GM21515 (cell line): ENCODE data around the gene ARHGEF3.
A peak's percentile ranks its signal among the peaks of the same experiment; 100 is the strongest.

Experiments used
- ATAC-seq: cut with Tn5 transposase; IDR thresholded peaks from one replicate; pipeline ENCODE4 v1.9.1; 2021; ENCODE audit not compliant: unreplicated experiment

Gene ARHGEF3, protein sequence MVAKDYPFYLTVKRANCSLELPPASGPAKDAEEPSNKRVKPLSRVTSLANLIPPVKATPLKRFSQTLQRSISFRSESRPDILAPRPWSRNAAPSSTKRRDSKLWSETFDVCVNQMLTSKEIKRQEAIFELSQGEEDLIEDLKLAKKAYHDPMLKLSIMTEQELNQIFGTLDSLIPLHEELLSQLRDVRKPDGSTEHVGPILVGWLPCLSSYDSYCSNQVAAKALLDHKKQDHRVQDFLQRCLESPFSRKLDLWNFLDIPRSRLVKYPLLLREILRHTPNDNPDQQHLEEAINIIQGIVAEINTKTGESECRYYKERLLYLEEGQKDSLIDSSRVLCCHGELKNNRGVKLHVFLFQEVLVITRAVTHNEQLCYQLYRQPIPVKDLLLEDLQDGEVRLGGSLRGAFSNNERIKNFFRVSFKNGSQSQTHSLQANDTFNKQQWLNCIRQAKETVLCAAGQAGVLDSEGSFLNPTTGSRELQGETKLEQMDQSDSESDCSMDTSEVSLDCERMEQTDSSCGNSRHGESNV

DNA sequence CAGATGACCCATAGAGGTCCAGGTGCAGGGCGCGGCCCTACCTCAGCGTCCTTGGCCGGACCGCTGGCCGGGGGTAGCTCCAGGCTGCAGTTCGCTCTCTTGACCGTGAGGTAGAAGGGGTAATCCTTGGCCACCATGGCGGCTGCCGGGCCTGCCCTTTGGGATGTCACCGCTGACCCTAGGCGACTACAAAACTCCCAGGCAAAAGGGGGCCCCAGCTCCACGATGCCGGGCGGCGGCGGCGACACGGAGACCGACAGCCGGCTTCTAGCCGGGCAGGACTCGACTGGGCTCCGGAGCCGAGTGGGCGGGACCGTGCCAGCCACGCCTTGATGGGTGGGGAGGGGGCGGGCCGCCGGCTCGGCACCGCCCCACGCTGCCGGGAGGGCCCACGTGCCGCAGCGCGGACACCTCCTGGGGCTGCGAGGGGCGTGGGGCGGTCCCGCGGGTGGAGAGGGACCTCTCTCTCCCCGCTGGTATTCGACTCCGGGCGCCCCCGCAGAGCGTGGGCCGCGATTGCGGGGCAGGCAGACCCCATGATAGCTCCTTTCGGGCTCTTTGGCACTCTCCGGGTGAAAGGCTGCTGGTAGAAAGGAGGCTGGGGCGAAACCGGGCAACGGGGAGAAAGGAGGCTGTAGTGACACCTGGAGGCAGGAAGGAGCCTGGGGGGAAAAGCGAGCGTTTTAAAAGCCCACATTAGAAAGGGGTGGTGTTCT, at the start of gene ARHGEF3:
Gene ARHGEF3, minus strand, starts transcription at position 288 of the 716 bp plus-strand sequence. Its CDS starts 151 bp downstream, at position 137.
- peak; percentile 80 for ATAC-seq

GRCh38 chr3:56849698-56850097, 47.9 kb upstream of the ARHGEF3 start:
- ATAC-seq = no peak

GRCh38 chr3:56845505-56845904, 43.8 kb upstream of the ARHGEF3 start:
- no peak for ATAC-seq

DNA sequence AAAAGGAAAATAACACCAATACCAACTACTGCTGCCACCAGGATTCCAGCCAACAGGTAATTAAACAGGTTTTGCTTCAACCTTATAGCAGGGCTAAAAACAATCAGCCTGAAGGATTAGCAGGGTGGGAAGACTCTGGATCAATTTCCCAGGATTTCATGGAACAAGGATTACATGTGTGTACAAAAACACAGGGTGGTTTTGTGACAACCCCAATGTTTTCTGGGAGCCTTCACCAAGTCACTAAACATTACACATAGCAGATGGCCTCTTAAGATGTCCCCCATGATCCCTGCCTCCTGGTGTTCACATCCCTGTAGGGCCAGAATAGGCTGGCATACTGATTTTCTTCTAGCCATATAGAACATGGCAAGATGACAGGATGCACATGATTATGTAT, 42.8 kb upstream of the ARHGEF3 start:
- no peak for ATAC-seq

- ATAC-seq = no peak
Observed at GRCh38 chr3:56839784-56840715, 38.3 kb upstream of the ARHGEF3 start.

- ATAC-seq = no peak
Observed at GRCh38 chr3:56838448-56838847, 36.7 kb upstream of the ARHGEF3 start.

DNA sequence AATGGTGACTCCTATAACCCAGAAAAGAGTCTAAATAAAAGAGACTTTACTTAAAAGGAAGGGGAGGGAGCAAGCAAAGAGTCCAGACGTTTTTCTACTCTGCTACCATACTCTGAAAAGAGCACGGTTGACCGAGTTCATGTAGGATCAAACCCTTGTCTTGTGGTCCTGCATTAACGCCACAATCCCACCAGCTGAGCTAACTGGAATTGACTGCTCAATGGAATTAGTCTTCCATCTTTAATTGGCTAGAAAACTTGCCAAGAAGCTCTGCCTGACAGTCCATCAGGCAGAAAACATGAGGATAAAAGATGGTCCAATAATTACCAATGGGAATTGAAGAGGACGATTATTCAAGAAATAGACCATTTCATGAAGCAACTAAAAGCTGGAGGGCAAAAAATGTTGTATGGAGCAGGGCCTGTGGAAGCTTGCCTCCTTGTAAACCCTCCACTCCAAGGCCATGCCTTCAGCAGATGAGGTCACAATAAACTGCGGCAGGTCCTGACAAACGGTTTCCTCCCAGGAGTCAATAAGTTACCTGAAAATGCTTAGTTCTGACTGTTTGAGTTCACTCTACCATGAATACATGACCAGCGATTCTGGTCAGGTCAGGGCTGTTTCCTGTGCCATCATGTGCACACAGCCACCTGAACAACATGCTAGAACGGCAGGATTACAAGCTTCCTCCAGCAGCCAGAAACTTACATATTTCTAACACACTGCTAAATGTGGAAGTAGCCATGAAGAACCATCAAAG, 35.6 kb upstream of the ARHGEF3 start:
- peak; percentile 49 for ATAC-seq

DNA sequence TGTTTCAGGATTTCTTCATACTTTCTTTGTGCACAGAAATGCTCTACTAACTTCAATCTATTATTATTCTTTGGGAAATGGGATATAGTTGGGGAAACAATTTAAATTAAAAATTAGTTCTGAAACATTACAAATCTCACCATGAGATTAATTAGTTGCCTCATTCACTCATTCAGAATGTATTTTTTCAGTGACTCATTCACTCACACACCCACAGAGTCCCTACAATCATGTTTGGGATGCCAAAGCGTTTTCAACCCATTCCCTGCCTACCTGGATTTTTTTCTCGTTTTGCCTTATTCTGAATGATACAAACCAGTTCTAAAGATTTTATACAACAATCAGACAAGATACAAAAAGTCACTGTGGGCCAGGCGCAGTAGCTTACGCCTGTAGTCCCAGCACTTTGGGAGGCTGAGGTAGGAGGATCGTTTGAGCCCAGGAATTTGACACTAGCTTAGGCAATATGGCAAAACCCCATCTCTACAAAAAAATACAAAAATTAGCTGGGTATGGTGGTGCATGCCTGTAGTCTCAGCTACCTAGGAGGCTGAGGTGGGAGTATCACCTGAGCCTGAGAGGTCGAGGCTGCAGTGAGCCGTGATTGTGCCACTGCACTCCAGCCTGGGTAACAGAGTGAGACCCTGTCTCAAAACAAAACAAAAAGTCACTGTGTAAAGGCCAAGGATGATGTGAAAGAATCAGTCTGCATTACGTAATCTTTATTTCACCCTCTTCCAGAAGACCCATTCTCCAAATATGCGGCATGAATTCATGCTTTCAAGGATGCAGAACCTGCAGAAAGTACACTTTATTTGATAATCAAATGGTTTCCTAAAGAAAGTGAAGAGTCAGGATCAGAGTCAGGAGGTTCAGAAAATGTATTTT, 34.8 kb upstream of the ARHGEF3 start:
- ATAC-seq = no peak

DNA sequence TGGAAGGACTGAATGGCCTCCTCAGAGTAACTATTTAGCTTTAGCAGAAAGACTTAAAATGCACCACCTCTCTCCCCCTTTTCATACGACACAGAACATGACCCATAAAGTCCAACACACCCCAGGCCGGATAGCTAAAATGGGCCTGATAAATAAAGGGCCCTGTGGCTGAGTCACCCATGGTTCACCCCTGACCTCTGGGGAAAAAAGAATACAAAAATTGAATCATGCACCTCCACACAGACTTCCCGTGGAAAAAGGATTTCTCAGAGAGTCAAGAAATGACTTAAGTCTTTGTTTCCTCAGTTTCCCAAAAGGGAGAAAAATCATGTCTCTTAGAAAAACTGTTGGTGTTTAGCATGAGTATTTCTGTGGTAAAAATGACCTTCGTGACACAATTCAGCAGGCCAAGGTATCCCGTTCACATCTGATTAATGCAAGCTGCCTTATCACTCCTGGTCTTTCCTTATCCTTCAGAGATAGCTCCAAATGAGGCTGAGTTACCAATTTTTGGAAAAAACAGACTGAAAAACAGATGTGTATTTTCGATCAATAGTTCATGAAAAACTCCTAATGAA, 34.0 kb upstream of the ARHGEF3 start:
- no peak for ATAC-seq

DNA sequence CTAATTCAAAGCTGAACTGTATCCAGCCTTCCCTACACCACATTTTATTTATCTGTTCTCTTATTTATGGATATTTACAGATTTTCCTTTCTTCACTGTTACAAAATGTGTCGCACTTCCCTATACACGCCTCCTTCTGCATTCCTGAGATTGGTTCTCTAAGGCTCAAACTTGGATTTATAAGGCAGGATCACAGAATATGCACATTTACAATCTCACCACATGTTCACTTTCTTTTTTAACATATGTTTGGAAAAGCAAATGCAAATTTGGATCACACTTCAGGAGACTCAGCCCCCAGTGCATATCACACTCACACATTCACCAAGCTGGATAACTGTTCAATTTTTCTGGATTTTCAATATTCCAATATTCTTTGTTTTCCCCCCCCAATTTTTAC, 31.8 kb upstream of the ARHGEF3 start:
- ATAC-seq = no peak

DNA sequence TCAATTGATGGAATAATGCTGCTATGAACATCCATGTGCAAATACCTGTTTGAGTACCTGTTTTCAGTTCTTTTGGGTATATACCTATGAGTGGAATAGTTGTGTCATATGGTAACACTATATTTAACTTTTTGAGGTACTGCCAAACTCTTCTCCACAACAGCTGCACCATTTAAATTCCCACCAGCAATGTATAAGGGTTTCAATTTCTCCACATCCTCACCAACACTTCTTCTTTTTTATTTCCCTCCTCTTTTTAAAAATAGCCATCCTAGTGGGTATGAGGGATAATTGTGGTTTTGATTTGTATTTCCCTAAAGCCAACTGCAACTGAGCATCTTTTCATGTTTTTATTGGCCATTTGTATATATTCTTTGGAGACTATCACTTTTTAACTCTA, 31.3 kb upstream of the ARHGEF3 start:
- ATAC-seq = no peak

DNA sequence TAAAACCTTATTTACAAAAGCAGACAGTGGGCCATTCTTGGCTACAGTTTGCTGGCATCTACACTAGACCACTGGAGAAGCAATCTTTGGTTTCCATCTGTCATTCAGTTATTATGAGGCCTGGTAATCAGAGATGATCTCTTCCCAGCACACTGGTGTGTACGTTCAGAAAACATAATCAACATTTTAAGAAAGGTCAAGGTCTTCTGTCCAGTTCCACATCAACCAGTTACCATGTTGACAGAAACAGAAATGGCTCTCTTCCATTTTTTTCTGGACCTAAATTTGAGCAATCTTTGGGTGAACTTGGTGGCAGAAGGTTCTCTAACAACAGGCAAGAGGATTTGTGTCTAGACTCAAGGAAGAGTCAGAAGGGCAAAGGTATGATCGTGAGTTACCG, 29.8 kb upstream of the ARHGEF3 start:
- ATAC-seq = no peak

DNA sequence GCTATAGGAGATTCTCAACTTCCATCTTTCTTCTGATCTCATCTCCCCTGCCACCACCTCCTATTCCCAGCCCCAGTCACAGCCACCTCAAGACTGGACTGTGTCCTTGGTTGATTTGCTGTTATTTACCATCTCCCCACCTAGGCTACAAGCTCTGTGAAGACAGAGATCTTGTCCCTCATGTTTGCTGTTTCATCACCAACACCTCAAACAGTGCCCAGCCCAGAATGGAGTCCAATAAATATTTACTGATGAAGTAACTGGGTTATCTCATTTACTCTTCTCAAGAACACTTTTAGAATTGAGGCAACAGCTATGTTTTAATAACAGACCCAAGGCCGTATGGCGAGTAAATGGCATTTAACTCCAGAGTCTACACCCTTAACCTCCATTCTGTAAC, 29.1 kb upstream of the ARHGEF3 start:
- ATAC-seq = no peak

- no peak for ATAC-seq
Observed at GRCh38 chr3:56829533-56829932, 27.8 kb upstream of the ARHGEF3 start.

GRCh38 chr3:56826831-56827722, 25.3 kb upstream of the ARHGEF3 start:
- ATAC-seq = no peak

- no peak for ATAC-seq
Observed at GRCh38 chr3:56825567-56826438, 24.1 kb upstream of the ARHGEF3 start.
